ENCODE results near the gene ANKRD31.
"Not testable (repeated sequence)": the region's sequence is repeated elsewhere in the genome, so short reads cannot be mapped to it uniquely, and the experiment has no call there.

Gene ANKRD31

GRCh38 chr5:75214928-75215327 lies 21.8 kb downstream of the ANKRD31 start:
- DNase-seq, result no peak

- no peak for DNase-seq
Measured at GRCh38 chr5:75214409-75214808, 22.3 kb downstream of the ANKRD31 start.

- no peak for DNase-seq
Measured at GRCh38 chr5:75203604-75204003, 33.1 kb downstream of the ANKRD31 start.

GRCh38 chr5:75202935-75203334 lies 33.7 kb downstream of the ANKRD31 start:
- no peak for DNase-seq

- no peak for DNase-seq
Measured at GRCh38 chr5:75200776-75201175, 35.9 kb downstream of the ANKRD31 start.

GRCh38 chr5:75199946-75200345 lies 36.7 kb downstream of the ANKRD31 start:
- no peak for DNase-seq

- DNase-seq, result no peak
Measured at GRCh38 chr5:75199071-75199470, 37.6 kb downstream of the ANKRD31 start.

GRCh38 chr5:75197745-75198144 lies 38.9 kb downstream of the ANKRD31 start:
- no peak for DNase-seq

- no peak for DNase-seq
Measured at GRCh38 chr5:75192804-75193203, 43.9 kb downstream of the ANKRD31 start.

- DNase-seq, result no peak
Measured at GRCh38 chr5:75192264-75192663, 44.4 kb downstream of the ANKRD31 start.

GRCh38 chr5:75190227-75190626 lies 46.5 kb downstream of the ANKRD31 start:
- no peak for DNase-seq

- DNase-seq, result no peak
Measured at GRCh38 chr5:75189353-75189752, 47.3 kb downstream of the ANKRD31 start.

- DNase-seq, result no peak
Measured at GRCh38 chr5:75185763-75186162, 50.9 kb downstream of the ANKRD31 start.

- DNase-seq, result not testable (repeated sequence)
Measured at GRCh38 chr5:75176009-75176408, 60.7 kb downstream of the ANKRD31 start.

GRCh38 chr5:75174872-75175271 lies 61.8 kb downstream of the ANKRD31 start:
- DNase-seq, result not testable (repeated sequence)

GRCh38 chr5:75169516-75169915 lies 67.2 kb downstream of the ANKRD31 start:
- no peak for DNase-seq

- no peak for DNase-seq
Measured at GRCh38 chr5:75168026-75168735, 68.5 kb downstream of the ANKRD31 start.

- DNase-seq, result no peak
Measured at GRCh38 chr5:75167345-75167744, 69.3 kb downstream of the ANKRD31 start.

GRCh38 chr5:75161508-75161907 lies 75.2 kb downstream of the ANKRD31 start:
- not testable (repeated sequence) for DNase-seq

GRCh38 chr5:75156585-75156984 lies 80.1 kb downstream of the ANKRD31 start:
- DNase-seq, result no peak

- DNase-seq, result no peak
Measured at GRCh38 chr5:75152860-75153259, 83.8 kb downstream of the ANKRD31 start.

GRCh38 chr5:75148051-75148450 lies 88.6 kb downstream of the ANKRD31 start:
- DNase-seq, result no peak

- DNase-seq, result no peak
Measured at GRCh38 chr5:75142566-75143136, 94.0 kb downstream of the ANKRD31 start.

GRCh38 chr5:75140277-75140676 lies 96.4 kb downstream of the ANKRD31 start:
- DNase-seq, result no peak

GRCh38 chr5:75138689-75139088 lies 98.0 kb downstream of the ANKRD31 start:
- no peak for DNase-seq

Data from activated effector memory CD4-positive, alpha-beta T cell treated with anti-CD3 and anti-CD28 coated beads, Interleukin-2, amount 50 U/mL, for 16 hours (primary cell).